HUES48 (cell line): ENCODE measurements around the gene CPED1.

Experiments
- H3K27ac ChIP-seq: one replicate; pipeline ENCODE4 v1.7.0; 2013; ENCODE audit warnings: low read depth, low read length, inconsistent platforms
- H3K27me3 ChIP-seq: 2 replicates; pipeline ENCODE4 v1.6.1; 2013; ENCODE audit warnings: mild to moderate bottlenecking, low read length; ENCODE audit not compliant: control insufficient read depth, insufficient read depth
- H3K36me3 ChIP-seq: 2 replicates; pipeline ENCODE4 v1.6.1; 2013; ENCODE audit warnings: low read length; ENCODE audit not compliant: control insufficient read depth, insufficient read depth
- H3K4me1 ChIP-seq: 2 replicates; pipeline ENCODE4 v1.6.1; 2013; ENCODE audit warnings: mild to moderate bottlenecking, low read length; ENCODE audit not compliant: control insufficient read depth, insufficient read depth
- H3K4me3 ChIP-seq: 2 replicates; pipeline ENCODE4 v1.5.1; 2013; ENCODE audit warnings: mild to moderate bottlenecking, low read depth, low read length
- H3K9ac ChIP-seq: 2 replicates; pipeline ENCODE4 v1.6.1; 2013; ENCODE audit warnings: mild to moderate bottlenecking, low read depth, low read length, moderate library complexity
- H3K9me3 ChIP-seq: 2 replicates; pipeline ENCODE4 v1.6.1; 2013; ENCODE audit warnings: low read length; ENCODE audit not compliant: control insufficient read depth, insufficient read depth

The CPED1 gene

DNA sequence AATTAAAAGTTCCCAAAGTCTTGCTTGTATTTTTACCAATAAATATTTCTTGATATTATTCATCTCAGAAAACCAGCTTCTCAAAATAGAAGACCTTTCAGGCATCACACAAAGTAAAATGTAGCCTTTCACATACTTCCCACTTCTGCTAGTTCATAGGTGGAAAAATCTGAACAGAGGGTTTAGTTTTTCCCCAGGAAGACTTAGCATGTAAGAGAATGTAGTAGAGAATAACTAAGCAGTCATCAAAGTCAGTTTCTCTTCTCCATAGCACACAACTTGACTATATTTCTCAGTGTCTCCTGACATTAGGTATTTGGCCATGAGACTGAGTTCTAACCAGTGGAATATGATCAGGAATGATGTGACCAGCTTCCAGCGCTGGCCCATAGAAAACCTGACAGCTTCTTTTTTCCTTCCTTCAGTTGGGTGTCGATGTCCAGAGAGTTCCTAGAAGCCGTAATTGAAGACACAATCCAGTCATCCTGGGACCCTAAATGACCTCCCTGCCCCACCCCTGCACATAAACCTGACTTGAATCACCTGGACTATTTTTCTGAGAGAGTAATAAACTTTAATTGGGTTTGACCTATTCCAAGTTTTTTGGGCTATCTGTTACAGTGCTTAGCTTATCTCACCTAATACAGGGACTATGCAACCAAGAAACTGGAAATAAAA, 272.8 kb downstream of the CPED1 start:
- Histone ChIP-seq H3K4me1 (peaks cover 24% of the 10 kb centered on the region), H3K27me3 (no peaks in the 10 kb centered on the region), H3K36me3 (no peaks in the 10 kb centered on the region), H3K9me3 (no peaks in the 10 kb centered on the region), H3K4me3 (no peak overlapping the region), H3K27ac (no peak overlapping the region), H3K9ac (no peak overlapping the region)

DNA sequence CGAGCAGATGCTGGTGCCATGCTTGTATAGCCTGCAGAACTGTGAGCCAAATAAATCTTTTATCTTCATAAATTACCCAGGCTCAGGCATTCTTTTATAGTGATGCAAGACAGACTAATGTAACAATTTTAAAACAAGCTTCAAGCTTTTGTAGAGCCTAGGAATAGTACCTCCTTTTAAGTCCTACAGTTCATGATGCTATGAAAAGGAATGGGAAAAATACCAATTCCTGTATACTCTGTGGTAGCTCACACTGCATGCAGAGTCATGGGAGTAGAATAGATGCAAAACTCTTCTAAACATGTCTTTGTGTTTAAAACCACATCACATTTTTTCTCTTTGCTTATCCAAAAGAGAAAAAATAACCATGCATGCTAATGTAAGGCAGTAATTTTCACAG, 273.7 kb downstream of the CPED1 start:
- H3K4me1 ChIP-seq, result peaks cover 24% of the 10 kb centered on the region
- H3K36me3 ChIP-seq, result no peaks in the 10 kb centered on the region
- H3K4me3 ChIP-seq, result no peak overlapping the region
- H3K9ac ChIP-seq, result no peak overlapping the region
- no peaks in the 10 kb centered on the region for H3K9me3 ChIP-seq
- no peak overlapping the region for H3K27ac ChIP-seq
- H3K27me3 ChIP-seq, result no peaks in the 10 kb centered on the region

DNA sequence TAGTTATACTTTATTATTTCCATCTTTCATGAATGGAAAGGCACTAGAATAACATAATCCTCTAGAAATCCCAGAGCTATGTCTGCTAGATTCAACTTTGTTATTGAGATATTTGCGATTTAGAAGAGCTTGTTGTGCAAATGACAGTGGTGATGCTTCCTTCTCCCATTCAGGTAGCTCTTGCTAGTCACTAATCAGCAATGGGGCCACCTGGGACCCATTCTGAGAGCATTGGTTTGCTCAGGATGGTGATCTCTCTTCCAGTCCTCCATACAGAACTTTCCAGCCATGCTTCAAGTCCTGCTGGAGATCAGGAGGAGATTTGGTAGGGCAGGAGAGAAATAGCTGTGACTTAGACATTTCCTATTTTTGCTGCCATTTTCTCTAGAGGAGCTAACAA, 274.5 kb downstream of the CPED1 start:
- Histone ChIP-seq H3K36me3 (no peaks in the 10 kb centered on the region), H3K27me3 (no peaks in the 10 kb centered on the region), H3K4me3 (no peak overlapping the region), H3K4me1 (peaks cover 24% of the 10 kb centered on the region), H3K9ac (no peak overlapping the region), H3K9me3 (no peaks in the 10 kb centered on the region), H3K27ac (no peak overlapping the region)

DNA sequence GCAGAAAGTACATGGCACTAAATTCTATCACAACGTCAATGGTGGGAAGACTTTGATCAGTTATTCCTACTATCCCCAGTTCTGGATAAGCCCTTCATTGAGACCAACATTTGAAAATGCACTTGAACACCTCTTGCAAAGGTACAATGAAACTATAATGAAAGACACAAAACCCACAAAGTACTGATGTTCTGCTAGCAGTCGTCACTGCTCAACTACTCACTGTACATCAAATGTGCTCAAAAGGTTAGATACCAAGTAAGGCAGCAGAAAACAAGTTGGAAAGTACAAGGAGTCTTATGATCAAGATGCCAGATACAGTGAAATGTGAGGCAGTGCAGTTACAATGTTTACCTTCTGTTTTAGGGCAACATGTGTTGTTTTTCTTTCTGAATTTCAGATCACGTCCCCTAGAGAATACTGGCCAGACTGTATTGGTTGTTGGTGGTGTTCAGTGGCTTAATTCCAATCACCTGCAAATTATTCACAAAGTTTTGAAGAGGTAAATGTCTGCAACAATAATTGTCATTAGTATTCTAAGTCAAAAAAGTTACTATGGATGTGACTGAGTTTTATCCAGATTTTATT, 277.9 kb downstream of the CPED1 start:
- no peak overlapping the region for H3K4me3 ChIP-seq
- no peaks in the 10 kb centered on the region for H3K27me3 ChIP-seq
- H3K4me1 ChIP-seq, result peaks cover 24% of the 10 kb centered on the region
- H3K36me3 ChIP-seq, result no peaks in the 10 kb centered on the region
- no peaks in the 10 kb centered on the region for H3K9me3 ChIP-seq
- no peak overlapping the region for H3K27ac ChIP-seq
- no peak overlapping the region for H3K9ac ChIP-seq

DNA sequence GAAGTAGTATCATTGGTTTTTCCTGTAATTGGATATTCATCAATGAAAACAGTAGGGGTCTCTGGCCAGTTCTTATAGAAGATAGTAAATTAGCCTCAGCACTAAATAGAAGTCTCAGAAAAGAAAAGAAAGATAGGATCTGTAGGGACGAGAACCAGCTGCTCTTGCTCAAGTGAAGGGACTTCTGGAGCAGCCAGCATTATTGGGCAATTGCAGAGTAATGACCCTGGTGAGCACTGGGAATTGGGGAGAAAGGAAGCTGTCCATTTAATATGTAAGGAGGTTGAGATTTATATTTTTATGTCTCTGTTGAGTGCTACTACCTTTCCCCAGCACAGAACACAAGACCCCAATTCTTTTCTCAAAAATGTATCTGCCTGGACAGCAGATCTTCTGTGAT, 279.1 kb downstream of the CPED1 start:
- no peaks in the 10 kb centered on the region for H3K27me3 ChIP-seq
- H3K9ac ChIP-seq, result no peak overlapping the region
- H3K9me3 ChIP-seq, result no peaks in the 10 kb centered on the region
- no peak overlapping the region for H3K4me3 ChIP-seq
- peaks cover 19% of the 10 kb centered on the region for H3K4me1 ChIP-seq
- no peak overlapping the region for H3K27ac ChIP-seq
- H3K36me3 ChIP-seq, result no peaks in the 10 kb centered on the region

DNA sequence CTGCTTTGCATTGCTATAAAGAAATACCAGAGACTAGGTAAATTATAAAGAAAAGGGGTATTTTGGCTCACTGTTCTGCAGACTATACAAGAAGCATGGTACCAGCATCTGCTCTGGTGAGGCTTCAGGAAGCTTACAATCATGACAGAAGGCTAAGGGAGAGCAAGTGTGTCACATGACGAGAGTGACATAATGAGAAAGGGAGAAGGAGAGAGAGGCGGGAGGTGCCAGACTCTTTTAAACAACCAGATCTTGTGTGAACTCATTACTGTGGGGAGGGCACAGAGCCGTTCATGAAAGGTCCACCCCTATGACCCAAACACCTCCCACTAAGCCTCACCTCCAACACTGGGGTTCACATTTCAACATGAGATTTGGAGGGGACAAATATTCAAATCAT, 281.3 kb downstream of the CPED1 start:
- H3K27ac ChIP-seq, result no peak overlapping the region
- no peaks in the 10 kb centered on the region for H3K27me3 ChIP-seq
- no peaks in the 10 kb centered on the region for H3K4me1 ChIP-seq
- no peaks in the 10 kb centered on the region for H3K36me3 ChIP-seq
- H3K9me3 ChIP-seq, result no peaks in the 10 kb centered on the region
- H3K4me3 ChIP-seq, result no peak overlapping the region
- no peak overlapping the region for H3K9ac ChIP-seq

DNA sequence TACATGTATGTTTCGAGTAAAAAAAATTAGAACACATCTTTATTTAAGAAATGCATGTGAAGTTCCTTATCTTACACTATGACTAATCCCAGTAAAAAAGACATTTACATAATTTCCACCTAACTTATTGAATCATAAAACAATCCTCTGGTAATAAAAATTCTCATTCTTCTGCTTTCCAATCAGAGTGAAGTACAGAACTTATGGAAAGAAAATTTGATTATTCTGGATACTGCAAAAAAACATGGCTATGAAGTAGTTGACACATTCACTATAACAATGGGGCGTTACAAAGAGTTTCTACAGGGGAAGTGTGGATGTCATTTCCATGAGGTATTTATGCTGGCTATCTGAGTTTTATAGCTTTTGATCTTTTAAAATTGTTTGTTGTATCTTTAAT, 282.6 kb downstream of the CPED1 start:
- Histone ChIP-seq H3K9me3 (no peaks in the 10 kb centered on the region), H3K27ac (no peak overlapping the region), H3K36me3 (no peaks in the 10 kb centered on the region), H3K9ac (no peak overlapping the region), H3K27me3 (no peaks in the 10 kb centered on the region), H3K4me1 (no peaks in the 10 kb centered on the region), H3K4me3 (no peak overlapping the region)

DNA sequence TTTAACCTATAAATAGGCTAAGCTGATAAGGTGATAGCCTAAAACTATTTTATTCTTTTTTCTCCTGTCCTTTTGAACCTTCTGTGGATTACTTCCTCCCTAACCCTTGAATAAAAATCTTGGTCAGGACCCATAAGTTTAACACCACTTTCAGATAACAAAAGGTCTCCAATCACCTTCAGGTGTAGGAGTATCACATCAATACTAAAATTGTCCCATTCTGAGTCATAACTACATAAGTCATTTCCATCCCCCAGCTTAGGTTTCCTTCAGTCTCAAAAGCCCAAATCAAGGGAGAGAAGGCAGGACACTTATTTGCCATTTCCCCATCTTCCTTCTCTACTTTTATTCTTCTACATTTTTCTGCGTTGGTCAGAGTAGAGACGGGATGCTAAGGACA, 283.4 kb downstream of the CPED1 start:
- H3K9ac ChIP-seq, result no peak overlapping the region
- no peaks in the 10 kb centered on the region for H3K36me3 ChIP-seq
- H3K9me3 ChIP-seq, result no peaks in the 10 kb centered on the region
- H3K4me3 ChIP-seq, result no peak overlapping the region
- no peaks in the 10 kb centered on the region for H3K4me1 ChIP-seq
- H3K27me3 ChIP-seq, result no peaks in the 10 kb centered on the region
- no peak overlapping the region for H3K27ac ChIP-seq

DNA sequence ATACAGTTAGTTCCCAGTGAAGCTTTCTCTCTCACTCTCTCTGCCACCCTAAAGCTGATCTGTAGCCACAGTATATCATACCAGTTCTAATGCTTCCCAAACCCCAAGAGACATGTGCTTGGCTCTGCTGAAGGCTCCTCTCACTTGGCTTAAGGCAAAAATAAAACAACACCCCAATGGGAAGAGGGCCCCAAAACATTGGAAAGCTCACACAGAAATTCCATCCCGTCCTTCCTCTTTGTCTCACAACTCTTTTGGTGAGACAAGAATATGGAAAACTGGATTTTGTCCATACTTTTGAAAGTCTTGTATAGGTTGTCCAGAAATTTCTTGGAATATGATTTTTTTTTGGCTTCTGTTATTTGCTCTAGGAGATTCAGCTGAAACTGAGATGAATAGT, 284.2 kb downstream of the CPED1 start:
- Histone ChIP-seq H3K36me3 (no peaks in the 10 kb centered on the region), H3K4me3 (no peak overlapping the region), H3K9ac (no peak overlapping the region), H3K4me1 (peaks cover 2% of the 10 kb centered on the region; the same call in 1 of the 2 replicates), H3K27ac (no peak overlapping the region), H3K27me3 (no peaks in the 10 kb centered on the region), H3K9me3 (no peaks in the 10 kb centered on the region)

DNA sequence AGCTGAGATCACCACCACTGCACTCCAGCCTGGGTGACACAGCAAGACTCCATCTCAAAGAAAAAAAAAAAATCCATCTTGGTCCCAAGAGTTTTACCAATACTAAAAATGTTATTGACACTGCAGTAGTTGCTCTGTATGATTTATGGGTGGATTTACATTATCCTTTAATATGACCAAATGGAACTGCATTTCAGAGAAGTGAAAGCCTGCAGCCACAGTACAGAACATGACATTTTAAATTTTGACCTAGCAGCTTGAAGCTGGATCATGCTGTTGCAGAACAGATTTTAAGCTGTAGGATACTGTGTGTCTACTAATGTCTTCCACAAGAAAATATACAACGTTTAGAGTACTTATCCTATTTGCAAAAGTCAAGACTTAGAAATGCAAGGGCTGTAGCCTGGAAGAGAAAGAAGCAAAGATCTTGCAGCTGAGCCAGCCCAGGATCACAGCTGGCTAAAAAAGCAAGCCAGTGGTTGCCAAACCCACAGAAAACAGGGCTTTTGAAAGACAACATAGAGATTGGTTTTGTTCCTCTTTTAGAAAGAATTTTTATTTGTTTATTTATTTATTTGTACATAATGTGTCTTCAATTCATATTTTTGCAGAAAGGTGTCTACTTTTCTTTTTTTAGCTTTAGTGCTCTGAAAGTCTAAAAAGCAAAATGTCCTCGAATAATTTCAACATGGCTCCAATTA, 285.1 kb downstream of the CPED1 start:
- H3K27me3 ChIP-seq, result no peaks in the 10 kb centered on the region
- H3K27ac ChIP-seq, result no peak overlapping the region
- no peaks in the 10 kb centered on the region for H3K36me3 ChIP-seq
- peaks cover 9% of the 10 kb centered on the region for H3K4me1 ChIP-seq
- no peak overlapping the region for H3K9ac ChIP-seq
- no peak overlapping the region for H3K4me3 ChIP-seq
- no peaks in the 10 kb centered on the region for H3K9me3 ChIP-seq

DNA sequence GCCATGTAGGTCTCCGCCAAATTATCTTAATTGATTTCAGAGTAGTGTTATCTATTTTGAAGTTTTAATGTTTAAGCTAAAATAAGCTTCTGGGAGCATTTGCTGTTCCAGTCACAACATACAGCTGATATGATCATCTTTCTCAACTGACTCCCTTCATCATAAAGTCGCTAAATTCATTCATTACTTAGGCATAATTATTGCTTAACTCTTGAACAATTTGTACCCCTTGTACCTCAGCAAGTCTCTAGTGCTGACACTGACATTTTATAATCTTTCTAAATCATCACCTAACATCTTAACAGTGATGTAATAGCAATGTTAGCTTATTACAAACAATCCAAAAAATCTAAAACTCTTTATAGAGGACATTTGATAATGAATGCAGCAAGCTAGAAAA, 286.0 kb downstream of the CPED1 start:
- no peaks in the 10 kb centered on the region for H3K36me3 ChIP-seq
- no peak overlapping the region for H3K4me3 ChIP-seq
- H3K9ac ChIP-seq, result no peak overlapping the region
- no peaks in the 10 kb centered on the region for H3K9me3 ChIP-seq
- H3K4me1 ChIP-seq, result peaks cover 12% of the 10 kb centered on the region
- no peaks in the 10 kb centered on the region for H3K27me3 ChIP-seq
- H3K27ac ChIP-seq, result no peak overlapping the region
